Trophoblast cell (in vitro differentiated cells and primary cell): Measurements from ENCODE around the gene ZC3H13.

Experiments
- DNase-seq, 2 donors: peaks; one replicate each; pipeline ENCODE4 v3.0.0-alpha.2; 2016
- H2AFZ ChIP-seq: 2 replicates; pipeline ENCODE4 v1.6.1; 2013; ENCODE audit warnings: low read length, moderate library complexity, mild to moderate bottlenecking; ENCODE audit not compliant: insufficient read depth, poor library complexity
- H2AK5ac ChIP-seq: 2 replicates; pipeline ENCODE4 v1.6.1; 2013; ENCODE audit warnings: mild to moderate bottlenecking, low read length
- H2BK120ac ChIP-seq: 2 replicates; pipeline ENCODE4 v1.6.1; 2013; ENCODE audit warnings: low read length, mild to moderate bottlenecking, moderate library complexity; ENCODE audit not compliant: insufficient read depth, poor library complexity
- H2BK12ac ChIP-seq: 2 replicates; pipeline ENCODE4 v1.6.1; 2013; ENCODE audit warnings: mild to moderate bottlenecking, low read length, moderate library complexity
- H2BK5ac ChIP-seq: 2 replicates; pipeline ENCODE4 v1.6.1; 2013; ENCODE audit warnings: low read length, low read depth, moderate library complexity, mild to moderate bottlenecking; ENCODE audit not compliant: poor library complexity
- H3K14ac ChIP-seq: 2 replicates; pipeline ENCODE4 v1.6.1; 2013; ENCODE audit warnings: mild to moderate bottlenecking, low read length
- H3K18ac ChIP-seq: 2 replicates; pipeline ENCODE4 v1.6.1; 2013; ENCODE audit warnings: mild to moderate bottlenecking, low read length
- H3K23ac ChIP-seq: 2 replicates; pipeline ENCODE4 v1.6.1; 2013; ENCODE audit warnings: low read length
- H3K27ac ChIP-seq: 2 replicates; pipeline ENCODE4 v1.5.1; 2013; ENCODE audit warnings: low read depth, mild to moderate bottlenecking, inconsistent platforms, low read length, moderate library complexity
- H3K27me3 ChIP-seq: 2 replicates; pipeline ENCODE4 v1.6.1; 2013; ENCODE audit warnings: inconsistent platforms, mild to moderate bottlenecking, low read length, moderate library complexity; ENCODE audit not compliant: insufficient read depth
- H3K36me3 ChIP-seq, 2 experiments: 1 replicate in 1 of 2; 2 replicates in 1 of 2; pipeline ENCODE4 v1.6.1; 2013; ENCODE audit warnings: low read length in 2 of 2, mild to moderate bottlenecking in 2 of 2, moderate library complexity in 1 of 2; ENCODE audit not compliant: insufficient read depth in 2 of 2, control insufficient read depth in 1 of 2
- H3K4ac ChIP-seq: 2 replicates; pipeline ENCODE4 v1.6.1; 2013; ENCODE audit warnings: low read depth, mild to moderate bottlenecking, low read length, moderate library complexity
- H3K4me1 ChIP-seq, 2 experiments: 1 replicate in 1 of 2; 2 replicates in 1 of 2; pipeline ENCODE4 v1.6.1; 2013; ENCODE audit warnings: low read length in 2 of 2, mild to moderate bottlenecking in 2 of 2, moderate library complexity in 1 of 2; ENCODE audit not compliant: insufficient read depth in 2 of 2, control insufficient read depth in 1 of 2
- H3K4me2 ChIP-seq: 2 replicates; pipeline ENCODE4 v1.6.1; 2013; ENCODE audit warnings: inconsistent platforms, mild to moderate bottlenecking, low read length, moderate library complexity
- H3K4me3 ChIP-seq: 2 replicates; pipeline ENCODE4 v1.5.1; 2013; ENCODE audit warnings: mild to moderate bottlenecking, low read depth, low read length, inconsistent platforms
- H3K79me1 ChIP-seq: one replicate; pipeline ENCODE4 v1.6.1; 2013; ENCODE audit warnings: low read length
- H3K79me2 ChIP-seq: 2 replicates; pipeline ENCODE4 v1.6.1; 2013; ENCODE audit warnings: low read length, mild to moderate bottlenecking; ENCODE audit not compliant: control insufficient read depth, insufficient read depth, poor library complexity
- H3K9ac ChIP-seq: 2 replicates; pipeline ENCODE4 v1.6.1; 2013; ENCODE audit warnings: mild to moderate bottlenecking, low read length
- H3K9me3 ChIP-seq: 2 replicates; pipeline ENCODE4 v1.6.1; 2013; ENCODE audit warnings: low read depth, mild to moderate bottlenecking, control low read depth, inconsistent platforms, low read length; ENCODE audit not compliant: insufficient read depth
- H4K12ac ChIP-seq: 2 replicates; pipeline ENCODE4 v1.6.1; 2013; ENCODE audit warnings: low read depth, mild to moderate bottlenecking, low read length, moderate library complexity
- H4K8ac ChIP-seq: 2 replicates; pipeline ENCODE4 v1.6.1; 2013; ENCODE audit warnings: low read depth, mild to moderate bottlenecking, low read length, moderate library complexity
- H4K91ac ChIP-seq: one replicate; pipeline ENCODE4 v1.6.1; 2013; ENCODE audit warnings: low read depth, mild to moderate bottlenecking, low read length, moderate library complexity
- WGBS: extraction: QIAGEN DNeasy Blood & Tissue Kit; methylation state at CpG from one replicate; pipeline ENCODE4 v1.1.7; 2013; ENCODE audit warnings: missing lambda C conversion rate; ENCODE audit not compliant: insufficient read length, insufficient coverage; ENCODE audit errors: extremely low coverage; 5-methylcytosine and 5-hydroxymethylcytosine counted together

Gene ZC3H13

GRCh38 chr13:45925151-45925550 lies 127.4 kb downstream of the ZC3H13 start:
- no peak overlapping the region for H4K12ac ChIP-seq
- H3K14ac ChIP-seq = no peak overlapping the region
- H3K4me3 ChIP-seq = no peak overlapping the region
- H2AFZ ChIP-seq = no peak overlapping the region
- peak in 1 of 2 donors; percentile 56 for DNase-seq
- H3K79me1 ChIP-seq = no peaks in the 10 kb centered on the region
- H3K4me2 ChIP-seq = no peak overlapping the region
- H3K9me3 ChIP-seq = peaks cover 2% of the 10 kb centered on the region
- no peak overlapping the region for H3K9ac ChIP-seq
- WGBS = no CpG with 5 or more reads among the region's 3 CpGs
- H3K36me3 ChIP-seq = no peaks in the 10 kb centered on the region
- no peak overlapping the region for H4K8ac ChIP-seq
- H4K91ac ChIP-seq = no peak overlapping the region
- H2BK5ac ChIP-seq = no peak overlapping the region
- no peak overlapping the region for H3K4ac ChIP-seq
- H3K4me1 ChIP-seq = no peaks in the 10 kb centered on the region
- H3K18ac ChIP-seq = no peak overlapping the region
- H3K27ac ChIP-seq = no peak overlapping the region
- no peak overlapping the region for H3K23ac ChIP-seq
- H2BK12ac ChIP-seq = no peak overlapping the region
- no peak overlapping the region for H2BK120ac ChIP-seq
- no peaks in the 10 kb centered on the region for H3K79me2 ChIP-seq
- H3K27me3 ChIP-seq = no peaks in the 10 kb centered on the region
- no peak overlapping the region for H2AK5ac ChIP-seq

DNA sequence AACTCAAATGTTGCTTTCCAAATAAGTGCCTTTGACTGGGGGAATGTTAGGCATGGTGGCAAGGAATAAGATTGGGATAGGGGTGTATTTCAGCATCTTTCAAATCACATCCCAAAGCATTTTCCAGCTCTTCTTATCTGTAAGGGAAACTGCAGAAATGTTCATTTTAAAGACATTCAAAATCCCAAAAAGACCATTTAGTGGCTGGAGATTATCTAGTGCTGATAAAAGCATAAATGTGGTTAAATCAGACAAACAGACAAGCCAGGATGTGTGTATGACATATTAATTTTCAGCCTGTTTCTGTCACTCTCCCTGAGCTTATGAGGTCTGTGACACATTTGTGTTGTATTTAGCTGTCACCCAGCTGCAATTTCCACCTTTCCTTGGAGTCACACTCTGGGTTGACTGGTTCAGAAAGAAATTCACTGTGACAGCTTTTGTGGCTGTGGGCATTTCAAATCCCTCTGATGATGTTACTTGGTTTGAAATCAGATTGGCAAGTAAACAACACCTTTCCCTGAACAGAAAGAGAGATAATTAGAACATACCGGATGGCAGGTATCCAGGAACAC lies 131.3 kb downstream of the ZC3H13 start:
- H3K4ac ChIP-seq = no peak overlapping the region
- H2AK5ac ChIP-seq = no peak overlapping the region
- WGBS = no CpG with 5 or more reads among the region's 1 CpG
- H3K27me3 ChIP-seq = no peaks in the 10 kb centered on the region
- DNase-seq = no peak
- H2BK120ac ChIP-seq = no peak overlapping the region
- no peaks in the 10 kb centered on the region for H3K36me3 ChIP-seq
- no peak overlapping the region for H4K91ac ChIP-seq
- H3K9ac ChIP-seq = no peak overlapping the region
- no peak overlapping the region for H3K14ac ChIP-seq
- no peak overlapping the region for H4K8ac ChIP-seq
- H2BK12ac ChIP-seq = no peak overlapping the region
- no peaks in the 10 kb centered on the region for H3K79me1 ChIP-seq
- peaks cover 4% of the 10 kb centered on the region for H3K9me3 ChIP-seq
- H3K79me2 ChIP-seq = no peaks in the 10 kb centered on the region
- H3K4me2 ChIP-seq = no peak overlapping the region
- no peaks in the 10 kb centered on the region for H3K4me1 ChIP-seq
- no peak overlapping the region for H2AFZ ChIP-seq
- H3K23ac ChIP-seq = no peak overlapping the region
- H3K27ac ChIP-seq = no peak overlapping the region
- no peak overlapping the region for H3K4me3 ChIP-seq
- no peak overlapping the region for H3K18ac ChIP-seq
- H4K12ac ChIP-seq = no peak overlapping the region
- H2BK5ac ChIP-seq = no peak overlapping the region

DNA sequence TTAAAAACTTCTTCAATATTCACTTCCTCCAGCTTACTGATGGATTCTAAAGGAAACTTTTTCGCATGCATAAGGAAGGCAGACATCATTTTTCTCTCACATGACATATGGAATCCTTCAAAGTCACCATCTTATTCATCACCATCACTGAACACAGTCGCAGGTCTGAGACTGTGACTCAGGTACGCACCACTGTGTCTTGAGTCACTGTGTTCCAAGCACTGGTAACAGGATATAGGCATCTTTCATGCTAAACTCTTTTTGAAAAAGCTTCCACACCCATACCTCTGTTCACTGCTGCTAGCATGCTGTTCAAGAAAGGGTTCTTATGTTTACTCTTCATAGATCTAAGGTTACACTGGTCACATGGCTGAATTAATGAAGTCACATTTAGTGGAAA lies 133.9 kb downstream of the ZC3H13 start:
- Histone ChIP-seq H3K27me3 (no peaks in the 10 kb centered on the region), H3K4ac (no peak overlapping the region), H3K79me1 (no peaks in the 10 kb centered on the region), H3K4me2 (no peak overlapping the region), H3K79me2 (no peaks in the 10 kb centered on the region), H3K4me1 (no peaks in the 10 kb centered on the region), H2AFZ (no peak overlapping the region), H3K9ac (no peak overlapping the region), H3K14ac (no peak overlapping the region), H3K27ac (no peak overlapping the region), H3K36me3 (no peaks in the 10 kb centered on the region), H4K91ac (no peak overlapping the region), H2BK12ac (no peak overlapping the region), H2BK5ac (no peak overlapping the region), H3K18ac (no peak overlapping the region), H4K8ac (no peak overlapping the region), H3K23ac (no peak overlapping the region), H2AK5ac (no peak overlapping the region), H3K4me3 (no peak overlapping the region), H4K12ac (no peak overlapping the region), H3K9me3 (peaks cover 4% of the 10 kb centered on the region), H2BK120ac (no peak overlapping the region)
- no CpG with 5 or more reads among the region's 3 CpGs for WGBS
- no peak for DNase-seq

DNA sequence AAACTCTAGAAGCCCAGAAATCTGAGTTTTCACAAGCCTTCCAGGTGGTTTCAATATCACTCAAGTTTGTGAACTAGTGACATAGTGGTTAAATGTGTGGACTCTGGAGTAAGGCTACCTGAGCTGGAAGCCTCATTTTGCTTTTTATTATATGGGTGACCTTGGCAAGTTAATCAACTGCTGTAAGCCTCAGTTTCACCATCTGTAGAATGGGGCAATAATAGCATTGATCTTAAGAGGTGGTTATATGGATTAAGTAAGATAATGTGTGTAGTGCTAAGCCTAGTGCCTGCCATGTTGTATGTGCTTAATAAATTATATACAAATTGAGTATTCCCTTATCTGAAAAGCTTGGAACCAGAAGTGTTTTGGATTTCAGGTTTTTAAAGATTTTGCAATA lies 135.5 kb downstream of the ZC3H13 start:
- Histone ChIP-seq H3K9ac (no peak overlapping the region), H4K8ac (no peak overlapping the region), H3K79me2 (no peaks in the 10 kb centered on the region), H3K27ac (no peak overlapping the region), H2AFZ (no peak overlapping the region), H3K14ac (no peak overlapping the region), H4K12ac (no peak overlapping the region), H3K4me1 (no peaks in the 10 kb centered on the region), H4K91ac (no peak overlapping the region), H3K36me3 (no peaks in the 10 kb centered on the region), H2BK12ac (no peak overlapping the region), H2AK5ac (no peak overlapping the region), H3K4me3 (no peak overlapping the region), H3K4me2 (no peak overlapping the region), H2BK5ac (no peak overlapping the region), H3K4ac (no peak overlapping the region), H3K27me3 (no peaks in the 10 kb centered on the region), H3K23ac (no peak overlapping the region), H3K18ac (no peak overlapping the region), H3K79me1 (no peaks in the 10 kb centered on the region), H2BK120ac (no peak overlapping the region), H3K9me3 (peaks cover 4% of the 10 kb centered on the region)
- DNase-seq = no peak
